HepG2 (cell line): ENCODE results near the gene LMAN1L. TPM values are rescaled to one million over a fixed set of nuclear protein-coding genes. Genes with fewer than 3 reads are reported as not detected.

ENCODE experiments used
- FOXC1 ChIP-seq: sonication (generic); formaldehyde crosslinking; IDR thresholded peaks from 2 replicates; pipeline ENCODE4 v1.8.0; 2022; ENCODE audit warnings: mild to moderate bottlenecking, missing genetic modification reagents, borderline replicate concordance
- HNRNPLL ChIP-seq: fragments of 200-400 bp; formaldehyde crosslinking; IDR thresholded peaks from 2 replicates; pipeline ENCODE4 v1.6.1; 2017; ENCODE audit warnings: mild to moderate bottlenecking, low read depth, low read length; ENCODE audit not compliant: poor library complexity, severe bottlenecking
- HOXA3 ChIP-seq: sonication (generic); formaldehyde crosslinking; IDR thresholded peaks from 2 replicates; pipeline ENCODE4 v1.5.0; 2020; ENCODE audit warnings: missing genetic modification reagents
- PRDM15 ChIP-seq: sonication (generic); formaldehyde crosslinking; IDR thresholded peaks from 2 replicates; pipeline ENCODE4 v1.4.0; 2020; ENCODE audit warnings: missing genetic modification reagents
- RBFOX2 ChIP-seq: fragments of 200-400 bp; formaldehyde crosslinking; IDR thresholded peaks from 2 replicates; pipeline ENCODE4 v1.6.1; 2017; ENCODE audit warnings: low read depth, mild to moderate bottlenecking, low read length
- ZHX2 ChIP-seq, 2 experiments: sonication (generic) in 1 of 2; formaldehyde crosslinking in 1 of 2; IDR thresholded peaks; 2 replicates each; pipeline versions ENCODE4 v1.6.1 to v1.9.0; 2014 to 2022; ENCODE audit warnings: antibody characterized with exemption in 1 of 2, borderline replicate concordance in 1 of 2, inconsistent platforms in 1 of 2, low read depth in 1 of 2, missing genetic modification reagents in 1 of 2
- ZMYM3 ChIP-seq: sonication (generic); formaldehyde crosslinking; IDR thresholded peaks from 2 replicates; pipeline ENCODE4 v1.5.1; 2020; ENCODE audit warnings: mild to moderate bottlenecking, missing genetic modification reagents
- ZNF143 ChIP-seq: sonication (generic); formaldehyde crosslinking; IDR thresholded peaks from 2 replicates; pipeline ENCODE4 v1.4.0; 2020; ENCODE audit warnings: missing genetic modification reagents
- ZNF20 ChIP-seq: sonication (generic); formaldehyde crosslinking; IDR thresholded peaks from 2 replicates; pipeline ENCODE4 v1.4.0; 2020; ENCODE audit warnings: mild to moderate bottlenecking, moderate library complexity, missing genetic modification reagents
- ZNF670 ChIP-seq: sonication (generic); formaldehyde crosslinking; IDR thresholded peaks from 2 replicates; pipeline ENCODE4 v1.8.0; 2022; ENCODE audit warnings: mild to moderate bottlenecking, missing genetic modification reagents, borderline replicate concordance
- polyA plus RNA-seq, 8 experiments: library from polyadenylated mRNA; depleted of rRNA in 3 of 8; stranded (reverse) in 7 of 8; unstranded in 1 of 8; fragments of >200 nt; fragmentation: Illumina TruSeq in 4 of 8; extraction: Trizol in 4 of 8; gene quantifications; 2 replicates each; pipeline versions ENCODE4 v1.2.1 to v1.2.3, GENCODE V29; 2011 to 2016; ENCODE audit warnings: low read depth in 4 of 8, missing spikeins in 1 of 8, mixed read lengths in 1 of 8; ENCODE audit not compliant: insufficient read depth in 1 of 8
- total RNA-seq, 5 experiments: library from RNA; depleted of rRNA; stranded (reverse); fragments of >200 nt; fragmentation: Illumina TruSeq; extraction: Trizol; gene quantifications; 2 replicates each; pipeline ENCODE4 v1.2.3, GENCODE V29; 2016; ENCODE audit warnings: low read depth in 1 of 5
- TF ChIP-seq, protein P1 (sequence below): IDR thresholded peaks from 2 replicates; pipeline ENCODE4 v1.6.1; 2016; ENCODE audit warnings: missing compliant biosample characterization, missing genetic modification reagents, borderline replicate concordance
- TF ChIP-seq, protein P2 (sequence below): sonication (generic); formaldehyde crosslinking; IDR thresholded peaks from 2 replicates; pipeline ENCODE4 v1.5.1; 2020; ENCODE audit warnings: mild to moderate bottlenecking, missing genetic modification reagents, moderate library complexity

Gene LMAN1L
- total and polyA plus RNA-seq, 2 of the 13 experiments (the other 11 are each of a cell fraction or from before 2014, with no cell fraction given), result not detected

GRCh38 chr15:74781431-74782258 lies 31.0 kb upstream of the LMAN1L start, which contains the start of gene CSK (continued):
- TF ChIP-seq PRDM15 (0 out of 2 replicates have a peak, but pooled peaks have one; percentile 7), FOXC1 (CRISPR knock-in tag) (0 out of 2 replicates have a peak, but pooled peaks have one; percentile 44), ZMYM3 (peak; percentile 65), HNRNPLL (no peak), HOXA3 (CRISPR knock-in tag) (no peak), ZNF670 (CRISPR knock-in tag) (no peak), ZHX2 (IDR thresholded peaks at IDR 0.05; ENCODE audit: low read depth) (no peak), ZHX2 (CRISPR knock-in tag; IDR thresholded peaks at IDR 0.05; ENCODE audit: borderline replicate concordance) (peak; percentile 66; the same call in 1 of the 2 replicates), ZNF20 (CRISPR knock-in tag) (no peak), RBFOX2 (peak; percentile 64), ZNF143 (CRISPR knock-in tag) (no peak)
- TF ChIP-seq, protein P1, sequence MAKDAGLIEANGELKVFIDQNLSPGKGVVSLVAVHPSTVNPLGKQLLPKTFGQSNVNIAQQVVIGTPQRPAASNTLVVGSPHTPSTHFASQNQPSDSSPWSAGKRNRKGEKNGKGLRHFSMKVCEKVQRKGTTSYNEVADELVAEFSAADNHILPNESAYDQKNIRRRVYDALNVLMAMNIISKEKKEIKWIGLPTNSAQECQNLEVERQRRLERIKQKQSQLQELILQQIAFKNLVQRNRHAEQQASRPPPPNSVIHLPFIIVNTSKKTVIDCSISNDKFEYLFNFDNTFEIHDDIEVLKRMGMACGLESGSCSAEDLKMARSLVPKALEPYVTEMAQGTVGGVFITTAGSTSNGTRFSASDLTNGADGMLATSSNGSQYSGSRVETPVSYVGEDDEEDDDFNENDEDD, result no peak; the same call in 1 of the 2 replicates
- TF ChIP-seq, protein P2, sequence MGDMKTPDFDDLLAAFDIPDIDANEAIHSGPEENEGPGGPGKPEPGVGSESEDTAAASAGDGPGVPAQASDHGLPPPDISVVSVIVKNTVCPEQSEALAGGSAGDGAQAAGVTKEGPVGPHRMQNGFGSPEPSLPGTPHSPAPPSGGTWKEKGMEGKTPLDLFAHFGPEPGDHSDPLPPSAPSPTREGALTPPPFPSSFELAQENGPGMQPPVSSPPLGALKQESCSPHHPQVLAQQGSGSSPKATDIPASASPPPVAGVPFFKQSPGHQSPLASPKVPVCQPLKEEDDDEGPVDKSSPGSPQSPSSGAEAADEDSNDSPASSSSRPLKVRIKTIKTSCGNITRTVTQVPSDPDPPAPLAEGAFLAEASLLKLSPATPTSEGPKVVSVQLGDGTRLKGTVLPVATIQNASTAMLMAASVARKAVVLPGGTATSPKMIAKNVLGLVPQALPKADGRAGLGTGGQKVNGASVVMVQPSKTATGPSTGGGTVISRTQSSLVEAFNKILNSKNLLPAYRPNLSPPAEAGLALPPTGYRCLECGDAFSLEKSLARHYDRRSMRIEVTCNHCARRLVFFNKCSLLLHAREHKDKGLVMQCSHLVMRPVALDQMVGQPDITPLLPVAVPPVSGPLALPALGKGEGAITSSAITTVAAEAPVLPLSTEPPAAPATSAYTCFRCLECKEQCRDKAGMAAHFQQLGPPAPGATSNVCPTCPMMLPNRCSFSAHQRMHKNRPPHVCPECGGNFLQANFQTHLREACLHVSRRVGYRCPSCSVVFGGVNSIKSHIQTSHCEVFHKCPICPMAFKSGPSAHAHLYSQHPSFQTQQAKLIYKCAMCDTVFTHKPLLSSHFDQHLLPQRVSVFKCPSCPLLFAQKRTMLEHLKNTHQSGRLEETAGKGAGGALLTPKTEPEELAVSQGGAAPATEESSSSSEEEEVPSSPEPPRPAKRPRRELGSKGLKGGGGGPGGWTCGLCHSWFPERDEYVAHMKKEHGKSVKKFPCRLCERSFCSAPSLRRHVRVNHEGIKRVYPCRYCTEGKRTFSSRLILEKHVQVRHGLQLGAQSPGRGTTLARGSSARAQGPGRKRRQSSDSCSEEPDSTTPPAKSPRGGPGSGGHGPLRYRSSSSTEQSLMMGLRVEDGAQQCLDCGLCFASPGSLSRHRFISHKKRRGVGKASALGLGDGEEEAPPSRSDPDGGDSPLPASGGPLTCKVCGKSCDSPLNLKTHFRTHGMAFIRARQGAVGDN (CRISPR knock-in tag), result peak; percentile 66
